ENCODE measurements around the gene ZZZ3. TPM values are rescaled to one million over a fixed set of nuclear protein-coding genes. Genes with fewer than 3 reads are reported as not detected.

Gene ZZZ3
- total RNA-seq, 1 experiment from 2014 or later, result 48.4 TPM

DNA sequence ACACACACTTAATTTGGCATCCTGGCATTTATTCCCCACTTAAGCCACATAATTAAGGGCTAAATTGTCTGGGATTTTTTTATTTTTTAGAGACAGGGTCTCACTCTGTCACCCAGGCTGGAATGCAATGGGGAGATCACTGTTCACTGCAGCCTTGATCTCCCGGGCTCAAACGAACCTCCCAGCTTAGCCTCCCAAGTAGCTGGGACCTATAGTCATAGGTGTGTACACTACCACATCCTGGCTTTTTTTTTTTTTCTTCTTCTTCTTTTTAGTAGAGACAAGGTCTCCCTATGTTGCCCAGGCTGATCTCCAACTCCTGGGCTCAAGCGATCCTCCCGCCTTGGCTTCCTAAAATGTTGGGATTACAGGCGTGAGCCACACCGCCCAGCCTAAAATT, 24.2 kb downstream of the ZZZ3 start:
- BruUV-seq (replicated peaks), result no TSS peak
- H3F3A ChIP-seq (ENCODE audit: insufficient read depth, low read depth), result peaks cover 14% of the 10 kb centered on the region; the same call in 1 of the 2 replicates
- H3K27ac ChIP-seq, result no peak overlapping the region
- no peak for DNase-seq
- no peak overlapping the region for H3K4me3 ChIP-seq
- TF ChIP-seq, protein P1, sequence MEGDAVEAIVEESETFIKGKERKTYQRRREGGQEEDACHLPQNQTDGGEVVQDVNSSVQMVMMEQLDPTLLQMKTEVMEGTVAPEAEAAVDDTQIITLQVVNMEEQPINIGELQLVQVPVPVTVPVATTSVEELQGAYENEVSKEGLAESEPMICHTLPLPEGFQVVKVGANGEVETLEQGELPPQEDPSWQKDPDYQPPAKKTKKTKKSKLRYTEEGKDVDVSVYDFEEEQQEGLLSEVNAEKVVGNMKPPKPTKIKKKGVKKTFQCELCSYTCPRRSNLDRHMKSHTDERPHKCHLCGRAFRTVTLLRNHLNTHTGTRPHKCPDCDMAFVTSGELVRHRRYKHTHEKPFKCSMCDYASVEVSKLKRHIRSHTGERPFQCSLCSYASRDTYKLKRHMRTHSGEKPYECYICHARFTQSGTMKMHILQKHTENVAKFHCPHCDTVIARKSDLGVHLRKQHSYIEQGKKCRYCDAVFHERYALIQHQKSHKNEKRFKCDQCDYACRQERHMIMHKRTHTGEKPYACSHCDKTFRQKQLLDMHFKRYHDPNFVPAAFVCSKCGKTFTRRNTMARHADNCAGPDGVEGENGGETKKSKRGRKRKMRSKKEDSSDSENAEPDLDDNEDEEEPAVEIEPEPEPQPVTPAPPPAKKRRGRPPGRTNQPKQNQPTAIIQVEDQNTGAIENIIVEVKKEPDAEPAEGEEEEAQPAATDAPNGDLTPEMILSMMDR (conservative IDR thresholded peaks at IDR 0.05), result no peak
- TF ChIP-seq EZH2 (IDR thresholded peaks at IDR 0.05; ENCODE audit: low read depth), result no peak
- no peaks in the 10 kb centered on the region for H3K27me3 ChIP-seq (ENCODE audit: insufficient read depth, low read depth)
- H3K9me3 ChIP-seq (ENCODE audit: insufficient read depth, low read depth), result no peaks in the 10 kb centered on the region
- no peak overlapping the region for H3K4me2 ChIP-seq
- H4K20me1 ChIP-seq (ENCODE audit: insufficient read depth), result peaks cover 91% of the 10 kb centered on the region
- intact Hi-C loops (cut with micrococcal nuclease; ENCODE audit: unreplicated experiment), result no loop called here
- H2AFZ ChIP-seq, result no peak overlapping the region
- peaks cover 100% of the 10 kb centered on the region for H3K79me2 ChIP-seq (ENCODE audit: low read depth)
- no peaks in the 10 kb centered on the region for H3K9me2 ChIP-seq (ENCODE audit: insufficient read depth)
- no peaks in the 10 kb centered on the region for H3K36me3 ChIP-seq (ENCODE audit: low read depth)
- no peaks in the 10 kb centered on the region for H3K4me1 ChIP-seq (replicated peaks; ENCODE audit: insufficient read depth)
- ChIA-PET POLR2A (ENCODE audit: unreplicated experiment) (interaction anchor here (0.9 kb wide), 1 partner anchor 68 kb away, joined by 6 read pairs; no protein-coding TSS in a partner anchor), CTCF (no interaction called here)

DNA sequence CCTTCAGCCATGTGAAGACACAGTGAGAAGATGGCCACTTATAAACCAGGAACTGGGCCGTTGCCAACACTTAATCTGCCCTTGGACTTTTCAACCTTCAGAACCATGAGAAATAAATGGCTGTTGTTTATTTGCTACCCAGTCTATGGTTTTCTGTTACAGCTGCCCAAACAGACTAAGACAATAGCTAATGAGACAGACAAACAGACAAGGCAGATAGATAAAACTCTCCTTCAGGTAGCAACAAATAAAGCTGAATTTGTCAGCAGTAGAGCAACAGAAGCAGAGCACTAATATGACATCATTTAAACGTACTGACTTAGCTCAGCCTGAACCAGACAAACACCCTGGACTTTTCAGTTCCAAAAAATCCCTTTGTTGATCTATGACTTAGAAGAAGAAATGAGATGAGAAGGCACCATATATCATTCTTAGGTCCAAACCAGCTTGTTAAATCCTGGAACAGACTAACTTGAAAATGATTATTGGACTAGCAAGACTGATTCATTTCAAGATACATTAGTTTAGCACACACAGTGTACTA, 27.0 kb downstream of the ZZZ3 start:
- no peak overlapping the region for H2AFZ ChIP-seq

DNA sequence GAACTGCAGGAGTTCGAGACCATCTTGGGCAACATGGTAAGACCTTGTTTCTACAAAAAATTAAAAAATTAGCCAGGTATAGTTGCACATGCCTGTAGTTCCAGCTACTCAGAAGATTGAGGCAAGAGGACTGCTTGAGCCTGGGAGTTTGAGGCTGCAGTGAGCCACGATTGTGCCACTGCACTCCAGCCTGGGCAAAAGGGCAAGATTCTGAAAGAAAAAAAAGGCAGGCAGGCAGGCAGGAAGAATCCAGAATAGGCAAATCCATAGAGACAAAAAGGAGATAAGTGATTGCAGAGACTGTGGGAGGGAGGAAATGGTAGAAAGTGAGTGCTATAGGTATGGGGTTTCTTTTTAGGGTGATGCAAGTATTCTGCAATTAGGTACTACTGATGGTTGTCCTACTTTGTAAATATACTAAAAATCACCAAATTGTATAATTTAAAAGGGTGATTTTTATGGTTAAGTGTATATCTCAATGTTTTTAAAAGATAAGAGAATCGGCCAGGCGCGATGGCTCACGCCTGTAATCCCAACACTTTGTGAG, 29.4 kb downstream of the ZZZ3 start:
- H3K9me2 ChIP-seq (ENCODE audit: insufficient read depth), result no peaks in the 10 kb centered on the region

More for the DNA sequence above, 27.0 kb downstream of the ZZZ3 start:
- peaks cover 14% of the 10 kb centered on the region; the same call in 1 of the 2 replicates for H3F3A ChIP-seq (ENCODE audit: insufficient read depth, low read depth)
- no peaks in the 10 kb centered on the region for H3K9me2 ChIP-seq (ENCODE audit: insufficient read depth)
- H3K4me3 ChIP-seq, result no peak overlapping the region
- H3K4me1 ChIP-seq (replicated peaks; ENCODE audit: insufficient read depth), result no peaks in the 10 kb centered on the region
- POLR2A ChIA-PET (ENCODE audit: unreplicated experiment), result no interaction called here
- H3K27me3 ChIP-seq (ENCODE audit: insufficient read depth, low read depth), result no peaks in the 10 kb centered on the region
- H3K27ac ChIP-seq, result no peak overlapping the region
- TF ChIP-seq, protein P1 (conservative IDR thresholded peaks at IDR 0.05), result no peak
- TF ChIP-seq EZH2 (IDR thresholded peaks at IDR 0.05; ENCODE audit: low read depth), result no peak
- no peak for DNase-seq
- no peak overlapping the region for H3K4me2 ChIP-seq
- BruUV-seq (replicated peaks), result no TSS peak
- CTCF ChIA-PET, result no interaction called here
- intact Hi-C loops (cut with micrococcal nuclease; ENCODE audit: unreplicated experiment), result no loop called here
- no peaks in the 10 kb centered on the region for H3K36me3 ChIP-seq (ENCODE audit: low read depth)
- H3K9me3 ChIP-seq (ENCODE audit: insufficient read depth, low read depth), result no peaks in the 10 kb centered on the region; the same call in 1 of the 2 replicates
- peaks cover 100% of the 10 kb centered on the region for H3K79me2 ChIP-seq (ENCODE audit: low read depth)
- H4K20me1 ChIP-seq (ENCODE audit: insufficient read depth), result peaks cover 85% of the 10 kb centered on the region

More for the DNA sequence above, 29.4 kb downstream of the ZZZ3 start:
- BruUV-seq (replicated peaks), result no TSS peak
- H3K36me3 ChIP-seq (ENCODE audit: low read depth), result 0 out of 2 replicates have a peak, but pooled peaks cover 9% of the 10 kb centered on the region
- H3K79me2 ChIP-seq (ENCODE audit: low read depth), result peaks cover 100% of the 10 kb centered on the region
- TF ChIP-seq EZH2 (IDR thresholded peaks at IDR 0.05; ENCODE audit: low read depth), result no peak
- TF ChIP-seq, protein P1 (conservative IDR thresholded peaks at IDR 0.05), result no peak
- no peaks in the 10 kb centered on the region; the same call in 1 of the 2 replicates for H3K9me3 ChIP-seq (ENCODE audit: insufficient read depth, low read depth)
- intact Hi-C loops (cut with micrococcal nuclease; ENCODE audit: unreplicated experiment), result no loop called here
- H3K27me3 ChIP-seq (ENCODE audit: insufficient read depth, low read depth), result no peaks in the 10 kb centered on the region
- no peak overlapping the region for H3K4me3 ChIP-seq
- CTCF ChIA-PET, result no interaction called here
- no peaks in the 10 kb centered on the region for H3K4me1 ChIP-seq (replicated peaks; ENCODE audit: insufficient read depth)
- DNase-seq, result no peak
- POLR2A ChIA-PET (ENCODE audit: unreplicated experiment), result no interaction called here
- H2AFZ ChIP-seq, result no peak overlapping the region
- no peak overlapping the region for H3K27ac ChIP-seq
- peaks cover 89% of the 10 kb centered on the region for H4K20me1 ChIP-seq (ENCODE audit: insufficient read depth)
- no peak overlapping the region for H3K4me2 ChIP-seq
- peaks cover 14% of the 10 kb centered on the region; the same call in 1 of the 2 replicates for H3F3A ChIP-seq (ENCODE audit: insufficient read depth, low read depth)
